Body of pancreas (tissue), 4 donors: ENCODE measurements around the gene CAPN12.

Experiments used
- CTCF ChIP-seq, 7 experiments: fragments of 450-650 bp in 4 of 7; fragments of 200-600 bp in 3 of 7; sonication (generic) in 3 of 7; IDR thresholded peaks; one replicate each; pipeline ENCODE4 v1.5.1; 2016 to 2019; ENCODE audit warnings: antibody characterized with exemption in 7 of 7
- POLR2A ChIP-seq, 3 donors: fragments of 450-650 bp; IDR thresholded peaks; one replicate each; pipeline ENCODE4 v1.6.1; 2016; ENCODE audit warnings: antibody characterized with exemption in 3 of 3, mild to moderate bottlenecking in 2 of 3

- TF ChIP-seq POLR2A (IDR thresholded peaks at IDR 0.05) = no peak
- no peak for TF ChIP-seq CTCF (IDR thresholded peaks at IDR 0.05)
These were observed 600 bp upstream of the CAPN12 start for GRCh38 chr19:38744874-38745273.
